Natural killer cell (primary cell): ENCODE data around the gene PPFIA2. TPM values are rescaled to one million over a fixed set of nuclear protein-coding genes. Genes with fewer than 3 reads are reported as not detected.

Experiments
- ATAC-seq, 3 donors: fragments of 150-1000 bp in 2 of 3; fragments of 200-7000 bp in 1 of 3; cut with Tn5 transposase; 1 replicate in 1 of 3; 2 replicates in 2 of 3; pipeline ENCODE4 v1.10.0; 2021; ENCODE audit warnings: mild to moderate bottlenecking in 2 of 3, moderate library complexity in 2 of 3
- DNase-seq, 2 donors: peaks; one replicate each; pipeline versions ENCODE4 v3.0.0 to v3.0.0-alpha.2; 2013 to 2021; ENCODE audit warnings: mixed read lengths in 1 of 2
- H3K27ac ChIP-seq: one replicate; pipeline ENCODE4 v1.5.1; 2013; ENCODE audit warnings: mild to moderate bottlenecking, low read length
- H3K27me3 ChIP-seq: one replicate; pipeline ENCODE4 v1.6.1; 2013; ENCODE audit warnings: low read length; ENCODE audit not compliant: control insufficient read depth, insufficient read depth
- H3K36me3 ChIP-seq: one replicate; pipeline ENCODE4 v1.6.1; 2013; ENCODE audit warnings: low read length; ENCODE audit not compliant: control insufficient read depth, insufficient read depth
- H3K4me1 ChIP-seq: one replicate; pipeline ENCODE4 v1.6.1; 2013; ENCODE audit warnings: low read length; ENCODE audit not compliant: control insufficient read depth, insufficient read depth
- H3K4me3 ChIP-seq: one replicate; pipeline ENCODE4 v1.5.1; 2013; ENCODE audit warnings: low read length
- H3K9me3 ChIP-seq: one replicate; pipeline ENCODE4 v1.6.1; 2013; ENCODE audit warnings: low read length; ENCODE audit not compliant: control insufficient read depth, insufficient read depth
- H3K27ac Mint-ChIP-seq, 2 donors: one replicate each; pipeline ENCODE4 v1.8.0; 2022; ENCODE audit warnings: mild to moderate bottlenecking in 2 of 2, mixed read lengths in 2 of 2, moderate library complexity in 1 of 2
- H3K27me3 Mint-ChIP-seq, 2 donors: one replicate each; pipeline ENCODE4 v1.8.0; 2022; ENCODE audit warnings: low read depth in 2 of 2, mixed read lengths in 2 of 2
- H3K36me3 Mint-ChIP-seq: one replicate; pipeline ENCODE4 v1.8.0; 2022; ENCODE audit warnings: mixed read lengths
- H3K4me1 Mint-ChIP-seq, 2 donors: one replicate each; pipeline ENCODE4 v1.8.0; 2022; ENCODE audit warnings: mixed read lengths in 2 of 2
- H3K4me3 Mint-ChIP-seq: one replicate; pipeline ENCODE4 v1.8.0; 2022; ENCODE audit warnings: mild to moderate bottlenecking, moderate library complexity, mixed read lengths
- H3K9me3 Mint-ChIP-seq, 2 donors: one replicate each; pipeline ENCODE4 v1.8.0; 2022; ENCODE audit warnings: mixed read lengths in 2 of 2
- CTCF ChIP-seq: fragments of 200-600 bp; IDR thresholded peaks from one replicate; pipeline ENCODE4 v1.8.0; 2022; ENCODE audit warnings: antibody characterized with exemption
- WGBS: methylation state at CpG from one replicate; pipeline ENCODE4 v1.1.7; 2013; ENCODE audit warnings: missing lambda C conversion rate; ENCODE audit not compliant: insufficient coverage; 5-methylcytosine and 5-hydroxymethylcytosine counted together
- intact Hi-C: fragments of 100-400 bp; cut with micrococcal nuclease; formaldehyde crosslinking; loops from one replicate; pipeline ENCODE4 v1.14.2; 2022
- total RNA-seq, 4 donors: library from RNA; stranded (reverse); fragments of 120-200 nt in 1 of 4; gene quantifications; one replicate each; pipeline versions ENCODE4 v1.2.3 to v1.2.4, GENCODE V29; 2013 to 2022

The PPFIA2 gene
- total RNA-seq, 3 donors from 2014 or later (not counting 1 experiment from before 2014, with no cell fraction given): not detected

- no peaks in the 10 kb centered on the region for H3K27me3 Mint-ChIP-seq
- Histone ChIP-seq H3K9me3 (no peaks in the 10 kb centered on the region), H3K36me3 (no peaks in the 10 kb centered on the region), H3K27ac (no peak overlapping the region), H3K4me3 (no peak overlapping the region), H3K27me3 (no peaks in the 10 kb centered on the region), H3K4me1 (no peaks in the 10 kb centered on the region)
- H3K9me3 Mint-ChIP-seq: peaks cover 9 to 14% of the 10 kb centered on the region in 2 donors
- H3K36me3 Mint-ChIP-seq: peaks cover 9% of the 10 kb centered on the region
- TF ChIP-seq CTCF: no peak
- no peak overlapping the region for H3K27ac Mint-ChIP-seq
- DNase-seq (no peak), ATAC-seq (no peak)
- H3K4me1 Mint-ChIP-seq: no peaks in the 10 kb centered on the region
- no peak overlapping the region for H3K4me3 Mint-ChIP-seq
- 100% methylated on average over 1 of the region's 3 CpGs for WGBS
- intact Hi-C loops: no loop called here
Measured at GRCh38 chr12:81417056-81417455, 342.1 kb downstream of the PPFIA2 start.

DNA sequence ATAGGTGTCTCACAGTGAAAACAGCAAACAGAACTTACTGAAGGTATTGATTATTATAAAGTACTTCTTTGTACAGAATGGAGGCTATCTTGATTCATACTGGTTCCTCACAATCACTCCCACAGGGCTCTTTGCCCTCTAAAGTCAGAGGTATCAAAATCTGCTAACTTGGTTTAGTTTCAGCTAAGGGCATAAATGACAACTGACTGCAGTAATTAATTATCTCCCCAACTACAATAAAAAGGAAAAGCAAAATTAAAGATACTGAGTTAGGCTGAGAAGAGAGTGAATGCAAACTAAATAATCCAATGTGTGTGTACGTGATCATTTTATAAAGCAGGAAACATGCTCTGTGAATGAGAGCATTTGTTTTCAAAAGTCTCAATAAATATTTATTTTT, 342.6 kb downstream of the PPFIA2 start:
- Histone ChIP-seq H3K9me3 (no peaks in the 10 kb centered on the region), H3K4me1 (no peaks in the 10 kb centered on the region), H3K27me3 (no peaks in the 10 kb centered on the region), H3K27ac (no peak overlapping the region), H3K4me3 (no peak overlapping the region), H3K36me3 (no peaks in the 10 kb centered on the region)
- Mint-ChIP-seq H3K27ac (no peak overlapping the region), H3K9me3 (peaks cover 10 to 13% of the 10 kb centered on the region in 2 donors), H3K36me3 (peaks cover 9% of the 10 kb centered on the region), H3K4me3 (no peak overlapping the region), H3K27me3 (no peaks in the 10 kb centered on the region), H3K4me1 (no peaks in the 10 kb centered on the region)
- DNase-seq (no peak), ATAC-seq (no peak)
- no CpG with 5 or more reads among the region's 1 CpG for WGBS
- TF ChIP-seq CTCF: no peak
- intact Hi-C loops: no loop called here

DNA sequence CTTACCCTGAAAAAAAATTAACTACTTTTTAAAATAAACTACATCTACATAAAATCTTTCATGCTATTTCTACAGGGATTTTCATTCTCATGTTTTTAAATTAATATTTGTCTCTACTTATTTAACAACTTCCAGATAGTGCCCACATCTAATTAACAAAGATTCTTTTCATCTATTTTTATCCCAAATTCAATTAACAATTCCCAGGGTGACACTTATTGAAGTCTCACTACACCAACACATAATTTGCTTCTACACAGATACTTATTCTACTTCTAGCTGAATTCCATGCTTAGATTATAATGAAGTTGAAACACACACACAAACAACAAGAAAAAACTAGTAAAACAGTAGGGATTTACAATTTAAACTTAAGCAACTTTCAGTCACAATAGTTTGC, 344.7 kb downstream of the PPFIA2 start:
- H3K27ac ChIP-seq: no peak overlapping the region
- ATAC-seq (no peak), DNase-seq (no peak)
- peaks cover 4 to 5% of the 10 kb centered on the region in 2 donors for H3K9me3 Mint-ChIP-seq
- no peaks in the 10 kb centered on the region for H3K27me3 Mint-ChIP-seq
- no peaks in the 10 kb centered on the region for H3K9me3 ChIP-seq
- intact Hi-C loops: no loop called here
- H3K27ac Mint-ChIP-seq: no peak overlapping the region
- H3K4me3 Mint-ChIP-seq: no peak overlapping the region
- no peak overlapping the region for H3K4me3 ChIP-seq
- no peaks in the 10 kb centered on the region for H3K27me3 ChIP-seq
- H3K36me3 ChIP-seq: no peaks in the 10 kb centered on the region
- H3K4me1 Mint-ChIP-seq: no peaks in the 10 kb centered on the region
- TF ChIP-seq CTCF: no peak
- no peaks in the 10 kb centered on the region for H3K4me1 ChIP-seq
- no peaks in the 10 kb centered on the region for H3K36me3 Mint-ChIP-seq

DNA sequence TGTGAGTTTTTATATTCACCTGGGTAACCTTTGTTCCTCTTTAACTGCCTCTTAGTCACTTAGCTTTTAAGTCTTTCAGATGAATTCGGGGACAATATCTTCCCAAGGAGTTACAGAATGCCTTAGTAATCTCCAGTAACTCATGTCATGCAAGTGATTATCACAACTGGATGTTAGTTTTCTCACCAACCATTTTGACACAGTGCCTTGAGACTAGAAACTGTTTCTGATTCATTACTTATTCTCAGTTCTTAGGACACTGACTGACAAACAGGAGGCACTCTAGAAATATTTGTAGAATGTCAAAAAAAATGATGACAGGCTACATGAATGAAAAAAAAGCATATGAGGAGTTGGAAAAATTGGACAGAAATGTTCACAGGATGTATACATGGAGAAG, 346.2 kb downstream of the PPFIA2 start:
- H3K4me3 Mint-ChIP-seq: no peak overlapping the region
- DNase-seq (no peak), ATAC-seq (no peak)
- H3K36me3 Mint-ChIP-seq: no peaks in the 10 kb centered on the region
- no peaks in the 10 kb centered on the region for H3K4me1 Mint-ChIP-seq
- H3K4me3 ChIP-seq: no peak overlapping the region
- intact Hi-C loops: no loop called here
- H3K9me3 Mint-ChIP-seq: peaks cover 4 to 5% of the 10 kb centered on the region in 2 donors
- H3K27me3 Mint-ChIP-seq: no peaks in the 10 kb centered on the region
- no peak for TF ChIP-seq CTCF
- WGBS: 18% methylated on average over 1 of the region's 1 CpG
- H3K27ac Mint-ChIP-seq: no peak overlapping the region
- no peaks in the 10 kb centered on the region for H3K36me3 ChIP-seq
- no peaks in the 10 kb centered on the region for H3K27me3 ChIP-seq
- H3K27ac ChIP-seq: no peak overlapping the region
- H3K4me1 ChIP-seq: no peaks in the 10 kb centered on the region
- no peaks in the 10 kb centered on the region for H3K9me3 ChIP-seq
